Stimulated activated CD8-positive, alpha-beta memory T cell treated with anti-CD3 and anti-CD28 coated beads, Interleukin-4, amount 100 ng/mL, for 48 hours (primary cell): ENCODE results near the gene ZNF672.
"Not testable (repeated sequence)": the region's sequence is repeated elsewhere in the genome, so short reads cannot be mapped to it uniquely, and the experiment has no call there.

Source experiments
- DNase-seq: peaks from one replicate; pipeline ENCODE4 v3.0.0-alpha.2; 2020

The ZNF672 gene

GRCh38 chr1:248813546-248813945, 24.5 kb upstream of the ZNF672 start:
- no peak for DNase-seq

- no peak for DNase-seq
These were observed 23.7 kb upstream of the ZNF672 start for GRCh38 chr1:248814351-248814750.

GRCh38 chr1:248815407-248816034, 22.5 kb upstream of the ZNF672 start:
- no peak for DNase-seq

GRCh38 chr1:248816042-248816851, 21.8 kb upstream of the ZNF672 start:
- no peak for DNase-seq

GRCh38 chr1:248817065-248817464, 21.0 kb upstream of the ZNF672 start:
- DNase-seq = no peak

- DNase-seq = no peak
These were observed 19.3 kb upstream of the ZNF672 start for GRCh38 chr1:248818505-248819374.

- DNase-seq = no peak
These were observed 17.9 kb upstream of the ZNF672 start for GRCh38 chr1:248820041-248820585.

GRCh38 chr1:248821101-248821500, 16.9 kb upstream of the ZNF672 start:
- DNase-seq = no peak

GRCh38 chr1:248821641-248822040, 16.4 kb upstream of the ZNF672 start:
- DNase-seq = no peak

- DNase-seq = no peak
These were observed 15.6 kb upstream of the ZNF672 start for GRCh38 chr1:248822148-248823032.

- DNase-seq = no peak
These were observed 14.5 kb upstream of the ZNF672 start for GRCh38 chr1:248823517-248824001.

GRCh38 chr1:248824301-248824700, 13.7 kb upstream of the ZNF672 start:
- DNase-seq = no peak

- DNase-seq = no peak
These were observed 13.3 kb upstream of the ZNF672 start for GRCh38 chr1:248824701-248825100.

GRCh38 chr1:248825136-248825535, 12.9 kb upstream of the ZNF672 start:
- no peak for DNase-seq

- no peak for DNase-seq
These were observed 12.5 kb upstream of the ZNF672 start for GRCh38 chr1:248825573-248825908.

GRCh38 chr1:248825909-248826760, 11.9 kb upstream of the ZNF672 start, which contains the start of gene SH3BP5L:
SH3BP5L (minus strand) TSS chr1:248825915; CDS start chr1:248824935, 980 bp downstream.
- DNase-seq = peak; percentile 90

- DNase-seq = no peak
These were observed 9.2 kb upstream of the ZNF672 start for GRCh38 chr1:248828845-248829244.

- not testable (repeated sequence) for DNase-seq
These were observed 7.4 kb upstream of the ZNF672 start for GRCh38 chr1:248830718-248831017.

- DNase-seq = no peak
These were observed 6.2 kb upstream of the ZNF672 start for GRCh38 chr1:248831842-248832241.

- no peak for DNase-seq
These were observed 3.6 kb upstream of the ZNF672 start for GRCh38 chr1:248834343-248834940.
